ENCODE results near the gene PCP2.
A peak's percentile ranks its signal among the peaks of the same experiment; 100 is the strongest.
"Not testable (repeated sequence)": the region's sequence is repeated elsewhere in the genome, so short reads cannot be mapped to it uniquely, and the experiment has no call there.

Gene PCP2

DNA sequence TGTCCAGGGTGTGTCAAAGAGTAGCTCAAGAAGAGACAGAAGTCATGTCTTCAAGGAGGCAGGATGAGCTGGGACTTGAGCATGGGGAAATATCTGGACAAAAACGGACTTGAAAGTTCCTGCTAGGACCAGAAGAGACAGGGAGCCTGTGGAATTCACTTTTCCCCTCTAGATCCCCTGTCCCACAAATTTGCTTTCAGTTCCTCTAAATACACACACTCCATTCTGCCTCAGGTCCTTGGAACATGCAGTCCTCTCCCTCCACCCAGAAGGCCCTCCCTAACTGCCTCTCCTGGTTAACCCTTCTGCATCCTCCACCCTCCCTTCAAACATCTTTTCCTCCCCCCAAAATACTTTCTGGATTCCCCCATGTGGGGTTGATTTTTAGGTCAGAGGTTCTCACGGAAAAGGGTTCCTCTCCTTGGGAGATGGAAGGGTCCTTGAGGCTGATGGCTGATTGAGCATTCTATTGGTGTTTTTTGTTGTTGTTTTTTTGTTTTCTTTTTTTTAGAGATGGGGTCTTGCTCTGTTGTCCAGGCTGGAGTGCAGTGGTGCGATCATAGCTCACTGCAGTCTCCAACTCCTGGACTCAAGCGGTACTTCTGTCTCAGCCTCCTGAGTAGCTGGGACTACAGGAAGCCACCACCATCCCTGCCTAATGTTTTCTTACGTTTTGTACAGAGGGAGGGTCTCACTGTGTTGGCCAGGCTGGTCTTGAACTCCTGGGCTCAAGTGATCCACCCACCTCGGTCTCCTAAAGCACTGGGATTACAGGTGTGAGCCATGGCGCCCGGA is 28.4 kb upstream of the PCP2 start:
- no peak for DNase-seq (ENCODE audit: low read depth in 3 of 3)

DNA sequence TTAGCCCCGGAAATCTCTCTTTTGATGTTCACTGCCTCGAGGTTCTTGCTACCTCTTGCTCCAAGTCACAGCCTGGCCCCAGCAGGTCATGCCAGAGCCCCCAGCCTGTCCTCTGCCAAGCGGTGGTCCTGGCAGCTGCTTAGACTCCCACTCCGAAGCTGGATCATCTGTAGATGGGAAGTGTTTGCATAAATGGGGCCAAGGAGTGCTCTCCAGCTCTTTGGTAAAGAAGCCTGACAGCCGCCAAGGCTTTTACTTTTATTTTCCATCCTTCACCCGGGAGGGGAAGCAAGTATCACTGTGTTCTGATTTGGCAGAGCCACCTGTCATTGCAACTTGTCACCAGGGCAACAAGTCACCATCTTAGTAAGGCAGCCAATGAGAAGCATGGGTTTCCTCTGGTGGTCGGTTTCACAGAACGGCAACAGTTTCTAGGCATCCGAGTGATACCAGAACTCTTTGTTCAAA is 24.7 kb upstream of the PCP2 start:
- DNase-seq (ENCODE audit: low read depth in 3 of 3) = peak in 1 of 3 experiments; percentile 31

DNA sequence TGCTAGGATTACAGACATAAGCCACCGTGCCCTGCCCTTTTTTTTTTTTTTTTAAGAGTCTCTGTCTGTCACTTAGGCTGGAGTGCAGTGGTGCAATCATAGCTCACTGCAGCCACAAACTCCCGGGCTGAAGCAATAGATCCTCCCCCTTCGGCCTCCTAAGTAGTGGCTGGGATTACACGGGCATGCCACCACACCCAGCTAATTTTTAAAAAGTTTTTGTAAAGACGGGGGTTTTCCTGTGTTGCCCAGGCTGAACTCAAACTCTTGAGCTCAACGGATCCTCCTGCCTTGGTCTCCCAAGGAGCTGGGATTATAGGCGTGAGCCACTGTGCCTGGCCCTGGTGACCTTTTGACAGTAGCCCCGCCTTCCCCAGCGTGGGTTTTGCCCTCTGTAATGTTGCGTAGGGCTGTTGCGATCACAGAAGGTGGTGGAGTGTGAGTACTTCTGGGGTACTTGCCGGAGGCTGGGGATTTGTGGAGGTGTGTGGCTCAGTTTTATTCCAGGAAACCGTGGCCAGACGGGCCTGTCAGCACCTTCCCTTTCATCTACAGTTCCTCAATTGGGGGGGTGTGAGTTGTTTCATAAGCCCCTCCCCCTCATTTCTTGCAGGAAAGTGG is 23.7 kb upstream of the PCP2 start:
- DNase-seq (ENCODE audit: low read depth in 3 of 3) = peak in 1 of 3 experiments; percentile 38

DNA sequence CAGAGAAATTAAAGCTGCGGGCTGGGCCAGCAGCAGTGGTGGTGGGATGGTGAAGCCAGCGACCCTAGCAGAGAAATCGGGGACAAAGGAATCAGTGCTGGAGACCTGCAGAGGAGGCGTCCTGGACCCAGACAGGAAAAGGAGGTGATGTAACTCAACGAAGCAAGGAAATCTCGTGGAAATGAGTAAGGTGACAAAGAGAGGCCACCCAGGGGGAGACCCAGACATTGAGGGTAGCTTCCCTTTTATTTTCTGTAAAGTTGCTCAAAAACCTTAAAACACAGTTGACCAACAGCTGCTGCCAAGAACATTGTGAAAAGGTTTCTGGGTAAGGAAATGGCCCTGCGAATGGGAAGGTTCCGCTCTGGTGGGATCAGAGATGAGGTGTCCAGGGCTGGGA is 22.1 kb upstream of the PCP2 start:
- no peak for DNase-seq (ENCODE audit: low read depth in 3 of 3)

DNA sequence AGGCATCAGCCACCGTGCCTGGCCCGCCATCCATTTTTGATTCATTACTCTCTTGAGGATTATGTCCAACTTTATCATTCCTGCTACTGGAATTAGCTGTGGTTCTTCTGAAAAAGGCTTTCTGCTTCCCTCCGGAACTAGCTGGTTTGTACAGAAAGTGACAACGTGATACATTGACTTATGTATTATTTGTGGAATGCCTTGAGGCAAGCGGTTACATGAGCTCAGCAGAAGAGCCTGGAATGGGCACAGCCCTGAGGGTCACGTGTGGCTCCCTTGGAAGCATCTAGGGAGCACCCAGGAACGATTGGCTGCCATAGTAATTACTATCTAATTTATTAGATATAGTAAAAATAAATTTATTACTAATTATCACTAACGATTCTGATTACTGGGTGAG is 20.9 kb upstream of the PCP2 start:
- no peak for DNase-seq (ENCODE audit: low read depth in 3 of 3)

DNA sequence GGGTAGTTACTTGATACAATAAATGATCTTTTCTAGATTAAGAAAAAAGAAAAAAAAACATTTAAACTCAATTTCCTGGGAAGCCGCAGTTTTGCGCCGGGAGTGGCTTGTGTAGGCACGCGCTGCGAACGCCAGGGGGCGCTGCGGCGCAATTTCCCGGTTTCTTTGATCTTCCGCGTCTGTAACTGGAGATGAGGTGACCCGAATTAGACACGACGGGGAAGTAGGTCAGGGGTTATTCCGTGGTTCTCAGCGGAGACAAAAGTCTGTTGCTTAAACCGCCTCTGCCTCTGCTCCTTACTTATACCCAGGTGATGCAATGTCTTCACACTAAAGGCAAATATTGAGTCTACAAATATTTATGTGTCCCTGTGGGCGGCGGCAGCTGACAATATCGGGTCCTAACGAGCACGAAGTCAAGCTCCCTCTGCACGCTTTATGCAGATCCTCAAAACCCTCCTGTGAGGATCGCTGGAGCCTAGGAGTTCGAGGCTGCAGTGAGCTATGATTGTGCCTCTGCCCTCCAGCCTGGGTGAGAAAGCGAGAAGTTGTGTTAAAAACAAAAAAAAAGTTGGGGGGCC is 18.6 kb upstream of the PCP2 start:
- peak; percentile 75 to 79 (median 75) for DNase-seq (ENCODE audit: low read depth in 3 of 3)

DNA sequence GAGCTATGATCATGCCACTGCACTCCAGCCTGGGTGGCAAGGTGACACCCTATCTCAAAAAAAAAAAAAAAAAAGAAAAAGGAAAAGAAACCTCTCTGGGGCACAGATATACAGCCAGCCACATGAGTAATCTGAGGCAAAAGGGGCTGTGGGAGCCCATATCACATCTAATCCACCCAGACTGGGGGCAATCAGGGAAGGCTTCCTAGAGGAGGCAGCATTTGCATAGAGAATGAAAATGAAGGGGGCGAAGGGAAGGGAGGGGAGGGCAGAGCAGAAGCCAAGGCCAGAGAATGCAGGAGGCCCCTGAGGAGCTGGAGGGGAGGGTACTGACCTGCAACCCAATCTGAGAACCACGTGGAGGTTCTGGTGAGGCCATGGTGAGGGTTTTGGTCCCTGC is 16.6 kb upstream of the PCP2 start:
- no peak for DNase-seq (ENCODE audit: low read depth in 3 of 3)

DNA sequence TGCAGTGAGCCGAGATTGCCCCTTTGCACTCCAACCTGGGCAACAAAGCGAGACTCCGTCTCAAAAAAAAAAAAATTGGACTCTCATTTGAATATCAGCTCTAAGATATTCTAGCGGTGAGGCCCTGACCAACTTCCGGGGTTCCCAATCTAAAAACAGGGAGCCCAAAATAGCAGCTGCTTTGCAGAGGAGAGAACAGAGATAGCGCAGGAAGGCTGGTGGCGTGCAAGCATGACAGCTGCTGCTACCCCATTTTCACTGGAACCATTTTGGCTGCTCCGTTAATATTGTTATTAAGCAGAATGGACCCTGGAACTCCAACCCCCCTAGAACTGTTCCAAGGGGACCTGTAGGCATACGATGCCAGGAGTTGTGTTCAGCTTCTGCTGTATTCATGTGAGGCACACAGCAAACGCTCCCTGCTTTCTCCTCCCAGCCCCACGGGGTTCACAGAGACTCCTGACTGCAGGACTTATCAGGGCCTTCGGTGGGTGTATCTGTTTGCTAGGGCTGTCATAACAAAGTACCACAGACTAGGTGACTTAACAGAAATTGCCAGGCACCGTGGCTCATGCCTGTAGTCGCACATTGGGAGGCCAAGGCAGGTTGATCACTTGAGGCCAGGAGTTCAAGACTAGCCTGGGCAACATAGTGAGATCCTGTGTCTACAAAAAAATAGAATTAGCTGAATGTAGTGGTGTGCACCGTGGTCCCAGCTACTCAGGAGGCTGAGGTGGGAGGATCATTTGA is 14.9 kb upstream of the PCP2 start:
- DNase-seq (ENCODE audit: low read depth in 3 of 3) = no peak

DNA sequence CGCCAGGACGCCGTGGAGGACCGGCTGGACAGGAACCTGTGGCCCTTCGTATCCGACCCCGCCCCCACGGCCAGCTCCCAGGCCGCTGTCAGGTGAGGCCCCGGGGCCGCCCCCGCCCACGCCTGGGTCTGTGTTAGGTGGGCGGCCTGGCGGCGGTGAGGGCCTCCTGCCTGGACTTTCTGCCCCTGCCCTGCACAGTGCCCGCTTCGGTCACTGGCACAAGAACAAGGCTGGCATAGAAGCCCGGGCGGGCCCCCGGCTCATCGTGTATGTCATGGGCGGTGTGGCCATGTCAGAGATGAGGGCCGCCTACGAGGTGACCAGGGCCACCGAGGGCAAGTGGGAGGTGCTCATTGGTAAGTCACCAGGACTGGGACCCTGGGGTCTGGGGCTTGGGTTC is 13.6 kb upstream of the PCP2 start:
- no peak for DNase-seq (ENCODE audit: low read depth in 3 of 3)

DNA sequence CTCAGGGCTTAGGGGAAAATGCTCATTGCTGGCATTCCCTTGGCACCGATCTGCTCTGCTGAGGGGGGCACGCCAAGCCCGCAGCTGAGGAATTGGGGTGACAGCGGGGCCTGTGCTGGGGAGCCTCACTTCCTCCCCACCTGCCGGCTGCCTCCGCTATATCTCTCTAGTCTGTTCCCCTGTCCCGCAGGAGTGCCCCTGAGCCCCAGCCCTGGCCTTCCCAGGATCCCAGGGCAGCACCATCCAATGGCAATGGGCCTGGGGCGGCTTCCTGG is 12.8 kb upstream of the PCP2 start:
- DNase-seq (ENCODE audit: low read depth in 3 of 3) = no peak

DNA sequence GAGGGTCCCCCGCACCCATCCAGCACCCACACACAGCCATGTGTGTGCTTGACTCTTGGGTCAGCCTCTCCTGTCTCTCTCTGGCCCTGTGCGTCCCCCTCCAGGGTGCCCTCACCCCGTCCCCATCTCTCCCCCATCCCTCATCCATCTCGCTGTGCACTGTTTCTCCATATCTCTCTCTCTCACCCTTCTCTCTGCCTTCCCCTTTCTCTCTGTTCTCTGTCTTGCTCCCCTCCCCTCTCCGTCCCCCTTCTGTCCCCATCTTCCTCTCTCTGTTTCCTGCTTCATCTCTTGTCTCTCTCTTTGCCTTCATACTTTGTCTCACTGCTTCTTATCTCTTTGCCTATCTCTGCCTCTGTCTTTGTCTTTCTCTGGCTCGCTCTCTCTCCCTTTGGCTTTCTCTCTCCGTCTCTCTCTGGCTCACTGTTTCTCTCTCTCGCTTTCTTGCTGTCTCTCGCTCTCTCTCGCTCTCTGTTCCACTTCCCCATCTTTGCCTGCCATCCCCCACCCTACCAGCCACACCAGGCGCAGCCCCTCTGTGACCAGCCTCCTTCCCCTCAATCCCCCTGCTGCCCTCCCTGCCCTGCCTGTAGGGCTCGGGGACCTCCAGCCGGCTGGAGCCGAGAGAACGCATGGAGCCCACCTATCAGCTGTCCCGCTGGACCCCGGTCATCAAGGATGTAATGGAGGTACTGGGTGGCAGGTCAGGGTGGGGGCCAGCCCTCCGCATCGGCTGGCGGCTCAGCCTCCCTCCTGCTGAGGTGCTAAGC is 12.3 kb upstream of the PCP2 start:
- DNase-seq (ENCODE audit: low read depth in 3 of 3) = no peak

DNA sequence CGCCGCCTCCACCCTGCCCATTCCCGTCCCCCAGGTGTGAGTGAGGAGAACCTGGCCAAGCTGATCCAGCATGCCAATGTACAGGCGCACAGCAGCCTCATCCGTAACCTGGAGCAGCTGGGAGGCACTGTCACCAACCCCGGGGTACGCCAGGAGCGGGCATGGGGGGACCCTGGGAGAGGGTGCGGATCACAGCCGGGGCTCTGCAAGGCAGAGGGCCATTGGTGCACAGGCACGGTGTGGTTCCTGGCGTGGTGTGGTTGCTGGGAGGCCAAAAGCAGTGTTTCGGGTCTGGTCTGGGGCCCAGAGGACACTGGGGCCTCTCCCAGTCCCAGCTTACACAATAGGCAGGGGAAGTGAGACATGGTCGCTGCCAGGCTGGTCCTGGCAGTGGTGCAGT is 11.6 kb upstream of the PCP2 start:
- DNase-seq (ENCODE audit: low read depth in 3 of 3) = no peak

DNA sequence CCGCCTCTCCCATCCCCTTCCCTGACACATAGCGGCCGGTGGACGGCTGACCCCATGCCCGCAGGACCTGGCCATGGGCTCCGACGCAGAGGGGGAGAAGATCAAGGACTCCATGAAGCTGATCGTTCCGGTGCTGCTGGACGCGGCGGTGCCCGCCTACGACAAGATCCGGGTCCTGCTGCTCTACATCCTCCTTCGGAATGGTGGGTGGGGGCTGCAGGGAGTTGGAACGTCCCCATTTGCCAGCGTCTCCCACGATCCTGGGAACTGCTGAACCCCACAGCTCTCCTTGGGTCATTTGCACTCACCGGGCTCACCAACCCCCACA is 11.0 kb upstream of the PCP2 start:
- no peak for DNase-seq (ENCODE audit: low read depth in 3 of 3)

DNA sequence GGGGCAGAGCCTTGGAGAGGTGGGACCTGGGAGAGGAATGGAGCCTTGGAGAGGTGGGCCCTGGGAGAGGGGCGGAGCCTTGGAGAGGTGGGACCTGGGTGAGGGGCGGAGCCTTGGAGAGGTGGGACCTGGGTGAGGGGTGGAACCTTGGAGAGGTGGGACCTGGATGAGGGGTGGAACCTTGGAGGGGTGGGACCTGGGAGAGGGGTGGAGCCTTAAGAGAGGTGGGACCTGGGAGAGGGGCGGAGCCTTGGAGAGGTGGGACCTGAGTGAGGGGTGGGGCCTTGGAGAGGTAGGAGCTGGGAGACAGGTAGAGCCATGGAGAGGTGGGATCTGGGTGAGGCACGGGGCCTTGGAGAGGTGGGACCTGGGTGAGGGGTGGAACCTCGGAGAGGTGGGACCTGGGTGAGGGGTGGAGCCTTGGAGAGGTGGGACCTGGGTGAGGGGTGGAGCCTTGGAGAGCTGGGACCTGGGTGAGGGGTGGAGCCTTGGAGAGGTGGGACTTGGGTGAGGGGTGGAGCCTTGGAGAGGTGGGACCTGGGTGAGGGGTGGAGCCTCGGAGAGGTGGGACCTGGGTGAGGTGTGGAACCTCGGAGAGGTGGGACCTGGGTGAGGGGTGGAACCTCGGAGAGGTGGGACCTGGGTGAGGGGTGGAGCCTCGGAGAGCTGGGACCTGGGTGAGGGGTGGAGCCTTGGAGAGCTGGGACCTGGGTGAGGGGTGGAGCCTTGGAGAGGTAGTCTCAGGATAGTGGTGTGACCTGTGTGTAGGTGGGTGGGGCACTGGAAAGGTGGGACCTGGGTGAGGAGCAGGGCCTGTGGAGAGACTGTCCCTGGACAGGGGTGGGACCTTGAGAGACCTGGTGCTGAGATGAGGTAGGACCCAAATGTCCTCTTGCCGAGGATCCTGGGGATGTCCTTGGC is 10.4 kb upstream of the PCP2 start:
- DNase-seq (ENCODE audit: low read depth in 3 of 3) = not testable (repeated sequence)

DNA sequence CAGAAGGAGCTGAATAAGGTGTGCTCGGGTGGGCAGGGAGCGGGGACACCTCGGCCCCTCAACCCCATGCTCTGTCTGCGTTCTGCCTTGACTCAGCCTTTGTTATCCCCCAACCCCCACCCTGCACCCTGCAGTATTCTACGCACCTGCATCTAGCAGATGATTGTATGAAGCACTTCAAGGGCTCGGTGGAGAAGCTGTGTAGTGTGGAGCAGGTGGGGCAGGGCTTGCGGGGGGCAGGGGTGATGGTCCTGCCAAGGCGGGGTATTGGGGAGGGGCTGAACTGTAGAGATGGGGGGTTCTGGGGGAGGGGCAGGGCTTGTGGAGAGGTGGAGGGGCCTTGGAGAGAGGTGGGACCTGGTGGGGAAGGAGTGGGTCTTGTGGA is 9.5 kb upstream of the PCP2 start:
- DNase-seq (ENCODE audit: low read depth in 3 of 3) = no peak

DNA sequence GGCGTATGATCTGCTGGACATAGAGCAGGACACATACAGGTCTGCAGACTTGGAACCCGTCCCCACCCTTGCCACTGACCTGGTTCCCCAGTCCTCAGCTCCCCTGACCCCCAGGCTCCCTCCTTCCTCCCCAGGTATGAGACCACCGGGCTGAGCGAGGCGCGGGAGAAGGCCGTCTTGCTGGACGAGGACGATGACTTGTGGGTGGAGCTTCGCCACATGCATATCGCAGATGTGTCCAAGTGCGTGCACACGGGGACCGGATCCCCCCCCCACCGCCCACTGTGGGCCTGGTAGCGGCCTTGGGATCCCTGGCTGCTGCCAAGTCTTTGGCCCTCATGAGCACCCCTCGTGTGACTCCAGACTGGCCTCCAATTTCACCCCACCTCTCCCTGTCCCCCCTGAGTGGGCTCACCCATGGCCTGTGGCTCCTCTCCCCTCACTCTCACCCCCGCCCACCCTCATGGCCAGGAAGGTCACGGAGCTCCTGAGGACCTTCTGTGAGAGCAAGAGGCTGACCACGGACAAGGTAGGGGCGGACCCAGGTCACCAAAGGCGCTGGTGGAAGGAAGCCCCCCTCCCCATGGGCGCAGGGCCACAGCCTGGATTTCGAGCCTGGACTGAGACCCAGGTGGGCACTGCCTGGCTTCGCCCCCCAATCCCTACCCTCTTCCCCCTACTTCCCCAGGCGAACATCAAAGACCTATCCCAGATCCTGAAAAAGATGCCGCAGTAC is 8.9 kb upstream of the PCP2 start:
- no peak for DNase-seq (ENCODE audit: low read depth in 3 of 3)

DNA sequence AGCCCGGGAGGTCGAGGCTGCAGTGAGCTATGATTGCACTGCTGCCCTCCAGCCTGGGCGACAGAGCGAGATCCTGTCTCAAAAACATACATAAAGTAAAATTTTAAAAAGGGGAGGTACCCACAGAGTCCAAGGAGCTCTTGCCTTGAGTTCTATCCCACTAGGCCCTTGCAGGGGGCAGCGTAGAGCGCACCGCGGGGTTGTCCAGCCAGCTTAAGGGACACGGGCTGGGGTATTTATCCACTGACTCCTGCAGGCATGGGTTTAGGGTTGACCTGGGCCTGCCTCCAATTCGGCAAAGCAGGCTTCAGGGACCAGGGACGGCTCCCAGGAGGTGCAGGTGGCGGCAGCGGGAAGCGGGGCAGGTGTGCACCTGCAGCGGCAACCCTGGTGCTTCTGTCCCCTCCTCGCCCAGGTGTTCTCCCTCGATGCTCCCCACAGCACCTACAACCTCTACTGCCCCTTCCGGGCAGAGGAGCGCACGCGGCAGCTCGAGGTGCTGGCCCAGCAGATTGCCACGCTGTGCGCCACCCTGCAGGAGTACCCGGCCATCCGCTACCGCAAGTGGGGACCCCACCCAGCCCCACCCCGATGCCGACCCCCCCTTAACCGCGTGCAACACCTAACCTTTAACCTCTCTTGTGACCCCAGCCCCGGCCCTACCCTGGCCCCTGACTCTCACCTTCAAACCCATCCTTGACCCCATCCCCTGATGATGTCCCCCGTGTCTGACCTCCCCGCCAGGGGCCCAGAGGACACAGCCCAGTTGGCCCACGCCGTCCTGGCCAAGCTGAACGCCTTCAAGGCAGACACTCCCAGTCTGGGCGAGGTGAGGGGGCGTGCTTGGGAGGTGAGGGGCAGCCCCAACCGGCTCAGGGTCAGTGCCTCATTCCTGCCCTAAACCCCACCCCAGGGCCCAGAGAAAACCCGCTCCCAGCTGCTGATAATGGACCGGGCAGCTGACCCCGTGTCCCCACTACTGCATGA is 8.1 kb upstream of the PCP2 start:
- no peak for DNase-seq (ENCODE audit: low read depth in 3 of 3)

DNA sequence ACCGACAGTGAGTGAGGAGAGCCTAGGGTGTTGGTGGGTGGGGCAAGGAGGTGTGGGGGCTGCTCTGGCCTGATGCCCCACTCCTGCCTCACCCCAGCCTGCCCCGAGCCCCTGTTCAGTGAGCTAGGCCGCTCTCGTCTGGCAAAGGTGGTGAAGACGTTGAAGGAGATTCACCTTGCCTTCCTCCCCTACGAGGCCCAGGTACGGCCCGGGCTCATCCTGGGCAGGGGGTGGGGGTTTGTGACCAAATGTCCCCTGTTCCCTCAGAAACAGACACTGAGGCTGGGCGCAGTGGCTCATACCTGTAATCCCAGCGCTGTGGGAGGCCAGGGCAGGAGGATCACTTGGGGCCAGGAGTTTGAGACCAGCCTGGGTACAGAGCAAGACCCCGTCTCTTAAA is 7.3 kb upstream of the PCP2 start:
- no peak for DNase-seq (ENCODE audit: low read depth in 3 of 3)

DNA sequence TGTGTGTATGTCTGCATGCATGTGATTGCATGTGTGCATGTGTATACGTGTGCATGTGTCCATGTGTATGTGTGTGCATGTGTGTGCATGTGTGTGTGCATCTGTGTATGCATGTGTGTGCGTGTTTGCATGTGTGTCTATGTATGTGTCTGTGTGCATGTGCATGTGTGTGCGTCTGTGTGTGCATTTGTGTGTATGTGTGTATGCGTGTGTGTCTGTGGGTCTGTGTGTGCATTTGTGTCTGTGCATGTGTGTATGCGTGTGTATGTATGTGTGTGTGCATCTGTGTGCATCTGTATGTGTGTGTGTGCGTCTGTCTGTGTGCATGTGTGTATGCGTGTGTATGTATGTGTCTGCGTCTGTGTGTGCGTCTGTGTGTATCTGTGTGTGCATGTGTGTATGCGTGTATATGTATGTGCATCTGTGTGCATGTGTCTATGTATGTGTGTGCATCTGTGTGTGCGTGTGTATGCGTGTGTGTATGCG is 6.4 kb upstream of the PCP2 start:
- no peak for DNase-seq (ENCODE audit: low read depth in 3 of 3)

All from stimulated activated CD4-positive, alpha-beta T cell treated with anti-CD3 and anti-CD28 coated beads, TNF-alpha, amount 100 ng/mL, for 24 hours (primary cell).